Fibroblast of lung (primary cell): Measurements from ENCODE around the gene MARF1.

Source experiments
- CTCF ChIP-seq, 2 donors: IDR thresholded peaks in 1 of 2; conservative IDR thresholded peaks in 1 of 2; 1 replicate in 1 of 2; 2 replicates in 1 of 2; pipeline ENCODE4 v1.5.1; 2011 to 2012; ENCODE audit warnings: low read length in 2 of 2, control low read depth in 1 of 2, inconsistent platforms in 1 of 2, low read depth in 1 of 2, mild to moderate bottlenecking in 1 of 2
- EZH2 ChIP-seq: IDR thresholded peaks from 2 replicates; pipeline ENCODE4 v1.5.1; 2012; ENCODE audit warnings: low read length, control low read depth, mild to moderate bottlenecking; ENCODE audit errors: missing control alignments

GRCh38 chr16:15547768-15548096 lies 95.2 kb downstream of the MARF1 start:
- TF ChIP-seq CTCF (conservative IDR thresholded peaks at IDR 0.05 in 1 of 2, IDR thresholded peaks at IDR 0.05 in 1 of 2; ENCODE audit: low read depth in 1 of 2, low read length in 2 of 2) = no peak
- no peak for TF ChIP-seq EZH2
